Measurements from ENCODE around the gene DNAH1.

The DNAH1 gene

DNA sequence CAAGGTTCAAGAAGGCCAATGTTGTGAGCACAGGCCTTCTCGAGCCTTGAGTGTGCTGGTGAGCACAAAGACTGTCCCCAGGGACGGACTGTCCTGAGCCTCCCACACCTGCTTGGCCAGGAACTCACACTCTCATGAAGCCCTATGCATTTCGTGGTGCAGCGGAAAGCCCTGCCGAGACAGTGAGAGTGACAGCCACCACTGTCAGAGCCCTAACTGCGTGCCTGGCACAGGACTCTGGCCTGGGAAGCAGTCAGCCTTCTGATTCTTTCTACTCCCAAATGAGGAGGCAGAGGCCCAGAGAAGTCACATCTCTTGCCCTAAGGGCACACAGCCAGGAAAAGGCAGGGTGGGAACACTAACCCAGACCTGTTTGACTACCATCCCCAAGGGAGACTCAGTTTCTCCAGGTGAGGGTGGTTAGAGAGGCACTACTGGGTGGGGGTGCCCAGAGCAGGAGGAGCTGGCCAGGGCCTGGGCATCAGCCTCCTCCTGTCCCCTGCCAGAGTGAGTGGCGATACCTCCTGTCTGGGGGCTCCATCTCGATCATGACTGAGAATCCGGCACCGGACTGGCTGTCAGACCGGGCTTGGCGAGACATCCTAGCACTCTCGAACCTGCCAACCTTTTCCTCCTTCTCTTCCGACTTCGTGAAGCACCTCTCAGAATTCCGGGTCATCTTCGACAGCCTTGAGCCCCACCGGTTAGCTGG lies 78.0 kb downstream of the DNAH1 start:
- no peak for DNase-seq

DNA sequence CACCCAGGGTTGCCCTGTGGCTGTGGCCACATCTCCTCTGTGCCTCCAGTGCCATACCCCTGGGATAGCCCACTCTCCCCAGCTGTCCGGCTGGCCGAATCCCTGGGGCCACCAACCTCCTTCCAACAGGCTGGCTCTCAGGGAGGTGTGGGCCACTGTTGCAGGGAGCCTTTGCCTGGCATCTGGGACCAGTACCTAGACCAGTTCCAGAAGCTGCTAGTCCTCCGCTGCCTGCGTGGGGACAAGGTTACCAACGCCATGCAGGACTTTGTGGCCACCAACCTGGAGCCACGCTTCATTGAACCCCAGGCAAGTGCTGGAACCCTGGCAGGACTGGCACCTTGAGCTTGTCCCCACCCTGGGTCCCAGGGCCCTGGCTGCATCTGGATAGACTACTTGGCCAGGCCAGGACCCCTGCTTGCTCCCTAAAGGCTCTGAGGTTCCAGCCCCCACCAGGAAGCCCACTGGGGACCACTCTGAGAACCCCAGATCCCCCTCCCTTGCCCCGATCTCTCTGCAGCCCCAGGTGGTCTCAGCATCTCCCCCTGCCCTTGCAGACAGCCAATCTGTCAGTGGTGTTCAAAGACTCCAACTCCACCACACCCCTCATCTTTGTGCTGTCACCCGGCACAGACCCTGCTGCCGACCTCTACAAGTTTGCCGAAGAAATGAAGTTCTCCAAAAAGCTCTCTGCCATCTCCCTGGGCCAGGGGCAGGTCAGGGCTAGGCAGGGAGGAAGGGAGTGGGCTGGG lies 78.8 kb downstream of the DNAH1 start:
- DNase-seq, result no peak

DNA sequence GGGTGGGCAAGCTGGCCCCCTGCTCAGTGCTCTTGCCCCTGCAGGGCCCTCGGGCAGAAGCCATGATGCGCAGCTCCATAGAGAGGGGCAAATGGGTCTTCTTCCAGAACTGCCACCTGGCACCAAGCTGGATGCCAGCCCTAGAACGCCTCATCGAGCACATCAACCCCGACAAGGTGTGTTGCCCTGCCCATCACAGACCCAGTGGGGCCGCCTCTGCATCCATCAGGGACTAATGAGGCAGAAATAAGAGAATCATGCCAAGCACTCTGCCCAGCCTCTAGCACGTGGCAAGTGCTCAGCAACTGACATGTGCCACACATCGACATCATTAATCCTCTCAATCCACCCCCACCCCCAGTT lies 79.4 kb downstream of the DNAH1 start:
- DNase-seq, result no peak

DNA sequence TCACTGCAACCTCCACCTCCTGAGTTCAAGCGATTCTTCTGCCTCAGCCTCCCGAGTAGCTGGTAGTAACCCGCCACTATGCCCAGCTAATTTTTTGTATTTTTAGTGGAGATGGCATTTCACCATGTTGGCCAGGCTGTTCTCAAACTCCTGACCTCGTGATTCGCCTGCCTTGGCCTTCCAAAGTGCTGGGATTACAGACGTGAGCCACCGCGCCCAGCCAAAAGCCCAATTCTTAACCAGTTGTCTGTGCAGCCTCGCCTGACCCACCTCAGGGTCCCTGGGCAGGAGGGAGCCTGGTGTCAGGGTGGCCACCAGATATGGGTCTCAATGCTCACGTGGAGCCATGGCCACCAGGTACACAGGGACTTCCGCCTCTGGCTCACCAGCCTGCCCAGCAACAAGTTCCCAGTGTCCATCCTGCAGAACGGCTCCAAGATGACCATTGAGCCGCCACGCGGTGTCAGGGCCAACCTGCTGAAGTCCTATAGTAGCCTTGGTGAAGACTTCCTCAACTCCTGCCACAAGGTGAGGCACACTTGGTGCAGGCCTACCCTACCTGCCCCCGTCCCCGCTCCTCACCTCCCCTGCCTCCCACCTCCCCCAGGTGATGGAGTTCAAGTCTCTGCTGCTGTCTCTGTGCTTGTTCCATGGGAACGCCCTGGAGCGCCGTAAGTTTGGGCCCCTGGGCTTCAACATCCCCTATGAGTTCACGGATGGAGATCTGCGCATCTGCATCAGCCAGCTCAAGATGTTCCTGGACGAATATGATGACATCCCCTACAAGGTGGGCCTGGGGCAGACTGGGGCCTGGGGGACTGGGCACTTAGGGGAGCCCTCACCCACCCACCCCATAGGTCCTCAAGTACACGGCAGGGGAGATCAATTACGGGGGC lies 80.1 kb downstream of the DNAH1 start:
- DNase-seq, result no peak

DNA sequence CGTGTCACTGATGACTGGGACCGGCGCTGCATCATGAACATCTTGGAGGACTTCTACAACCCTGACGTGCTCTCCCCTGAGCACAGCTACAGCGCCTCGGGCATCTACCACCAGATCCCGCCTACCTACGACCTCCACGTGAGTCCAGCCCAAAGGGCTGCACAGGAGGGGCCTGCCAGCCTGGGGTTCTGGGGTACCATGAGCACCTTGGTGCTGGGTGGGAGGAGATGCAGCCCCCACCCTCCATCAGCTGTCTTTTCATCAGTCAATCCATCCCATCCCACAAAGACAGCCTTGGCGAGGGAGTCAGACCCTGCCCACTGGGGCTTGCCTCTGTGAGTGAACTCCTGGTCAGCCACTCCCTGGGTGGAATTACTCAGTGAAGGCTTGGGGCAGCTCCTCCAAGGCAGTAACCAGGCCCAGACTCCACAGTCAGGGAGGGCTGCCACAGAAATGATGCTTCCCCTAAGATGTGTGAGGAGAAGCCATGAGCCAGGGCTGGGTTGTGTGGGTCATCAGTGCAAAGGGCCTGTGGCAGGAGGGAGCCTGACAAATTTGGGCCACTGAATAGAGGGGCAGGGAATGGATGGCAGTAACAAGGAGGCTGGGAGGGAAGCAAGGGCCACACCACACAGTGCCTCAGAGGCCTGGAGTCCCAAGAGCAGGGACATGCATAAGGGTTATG lies 80.9 kb downstream of the DNAH1 start:
- DNase-seq, result no peak

DNA sequence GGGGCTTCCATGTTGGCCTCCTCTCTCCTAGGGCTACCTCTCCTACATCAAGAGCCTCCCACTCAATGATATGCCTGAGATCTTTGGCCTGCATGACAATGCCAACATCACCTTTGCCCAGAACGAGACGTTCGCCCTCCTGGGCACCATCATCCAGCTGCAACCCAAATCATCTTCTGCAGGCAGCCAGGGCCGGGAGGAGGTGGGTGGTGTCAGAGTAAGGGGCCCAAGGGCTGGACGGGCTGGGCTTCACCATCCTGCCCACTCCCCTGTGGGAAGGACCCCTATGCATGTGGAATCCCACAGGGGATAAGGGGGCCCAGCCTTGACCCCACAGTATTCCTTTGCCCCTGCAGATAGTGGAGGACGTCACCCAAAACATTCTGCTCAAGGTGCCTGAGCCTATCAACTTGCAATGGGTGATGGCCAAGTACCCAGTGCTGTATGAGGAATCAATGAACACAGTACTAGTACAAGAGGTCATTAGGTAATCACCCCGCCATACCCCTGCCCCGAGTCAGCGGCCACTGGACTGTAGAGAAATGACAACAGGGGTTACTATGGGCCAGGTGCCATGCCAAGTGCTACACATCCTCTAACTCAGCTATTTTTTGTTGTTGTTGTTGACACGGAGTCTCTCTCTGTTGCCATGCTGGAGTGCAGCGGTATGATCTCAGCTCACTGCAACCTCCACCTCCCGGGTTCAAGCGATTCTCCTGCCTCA lies 81.7 kb downstream of the DNAH1 start:
- no peak for DNase-seq

DNA sequence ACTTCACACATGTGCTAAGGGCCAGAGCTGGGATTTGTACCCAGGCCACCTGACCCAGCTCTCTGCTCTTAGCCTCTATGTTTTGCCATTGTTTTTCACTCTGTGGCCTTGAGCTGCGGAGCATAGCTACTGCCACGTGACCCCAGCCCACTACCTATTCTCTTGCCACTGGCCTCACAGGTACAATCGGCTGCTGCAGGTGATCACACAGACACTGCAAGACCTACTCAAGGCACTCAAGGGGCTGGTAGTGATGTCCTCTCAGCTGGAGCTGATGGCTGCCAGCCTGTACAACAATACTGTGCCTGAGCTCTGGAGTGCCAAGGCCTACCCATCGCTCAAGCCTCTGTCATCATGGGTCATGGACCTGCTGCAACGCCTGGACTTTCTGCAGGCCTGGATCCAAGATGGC lies 82.6 kb downstream of the DNAH1 start:
- no peak for DNase-seq

GRCh38 chr3:52399131-52399530 lies 83.0 kb downstream of the DNAH1 start:
- no peak for DNase-seq

DNA sequence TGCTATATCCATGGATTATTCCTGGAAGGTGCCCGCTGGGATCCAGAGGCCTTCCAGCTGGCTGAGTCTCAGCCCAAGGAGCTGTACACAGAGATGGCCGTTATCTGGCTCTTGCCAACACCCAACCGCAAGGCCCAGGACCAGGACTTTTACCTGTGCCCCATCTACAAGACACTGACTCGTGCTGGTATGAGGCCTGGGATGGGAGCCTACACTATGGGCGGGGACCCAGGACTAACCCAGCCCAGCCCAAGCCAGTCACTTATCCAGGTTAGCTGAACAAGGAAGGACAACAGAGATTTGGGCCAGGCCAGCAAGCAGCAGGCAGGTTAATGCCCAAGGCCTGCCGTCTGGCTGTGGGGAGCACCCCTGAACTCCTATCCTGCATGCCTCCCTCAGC lies 83.5 kb downstream of the DNAH1 start:
- DNase-seq, result no peak

GRCh38 chr3:52400275-52400793 lies 84.2 kb downstream of the DNAH1 start:
- DNase-seq, result peak; percentile 19

GRCh38 chr3:52401021-52401420 lies 84.9 kb downstream of the DNAH1 start:
- no peak for DNase-seq

GRCh38 chr3:52401551-52401950 lies 85.4 kb downstream of the DNAH1 start:
- peak; percentile 15 for DNase-seq

GRCh38 chr3:52402101-52402521 lies 86.0 kb downstream of the DNAH1 start:
- no peak for DNase-seq

DNA sequence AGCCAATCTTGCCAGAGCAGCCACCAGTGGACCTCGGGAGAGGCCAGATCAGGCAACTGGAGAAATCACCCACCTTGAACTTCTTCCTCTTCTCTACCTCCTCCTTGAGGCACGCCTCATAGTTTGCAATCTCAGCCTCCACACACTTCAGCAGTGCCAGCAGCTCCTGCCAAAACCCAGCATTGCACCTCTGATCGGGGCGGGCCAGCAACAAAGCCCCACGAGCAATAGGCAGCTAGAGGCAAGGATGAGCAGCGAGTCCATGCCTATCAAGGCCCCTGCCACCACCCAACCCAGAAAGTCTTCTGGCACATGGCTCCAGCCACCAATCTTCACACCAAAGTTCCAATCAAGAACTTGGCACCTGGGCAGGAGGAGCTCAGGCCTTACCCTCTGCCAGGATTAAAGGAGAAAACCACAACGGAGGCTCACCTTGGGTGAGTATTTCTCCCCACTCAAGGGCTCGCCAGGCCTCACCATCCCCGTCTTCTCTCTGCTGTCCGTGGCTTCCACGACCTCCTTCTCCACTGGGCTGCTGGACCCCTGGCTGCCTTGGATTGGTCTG lies 86.7 kb downstream of the DNAH1 start:
- peak; percentile 15 for DNase-seq

DNA sequence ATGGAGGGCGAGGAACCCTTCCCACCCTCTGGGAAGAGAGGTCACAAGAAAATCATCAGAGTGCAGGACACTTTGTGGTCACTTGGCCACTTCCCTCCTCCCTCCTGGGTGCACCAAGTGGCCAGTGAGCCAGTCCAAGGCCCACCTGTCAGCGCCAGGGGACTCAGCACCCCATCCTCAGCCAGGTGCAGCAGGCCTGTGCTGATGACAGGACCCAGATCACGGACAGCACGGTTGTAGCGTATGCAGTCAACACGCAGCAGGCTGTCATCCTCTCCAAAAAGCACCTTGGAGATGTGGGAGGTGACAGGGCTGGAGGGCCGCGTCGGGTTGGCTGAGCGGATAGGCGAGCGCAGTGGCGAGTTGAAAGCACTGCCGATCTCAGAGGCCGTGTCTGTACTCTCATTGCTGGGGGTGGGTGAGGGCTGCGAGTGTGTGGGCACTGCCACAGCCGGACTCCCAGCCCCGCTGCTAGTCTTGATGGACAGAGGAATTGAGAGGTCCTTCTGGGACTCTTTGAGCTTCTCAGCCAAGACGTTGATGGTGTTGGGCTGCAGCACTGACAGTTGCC lies 87.2 kb downstream of the DNAH1 start:
- peak; percentile 15 for DNase-seq

DNA sequence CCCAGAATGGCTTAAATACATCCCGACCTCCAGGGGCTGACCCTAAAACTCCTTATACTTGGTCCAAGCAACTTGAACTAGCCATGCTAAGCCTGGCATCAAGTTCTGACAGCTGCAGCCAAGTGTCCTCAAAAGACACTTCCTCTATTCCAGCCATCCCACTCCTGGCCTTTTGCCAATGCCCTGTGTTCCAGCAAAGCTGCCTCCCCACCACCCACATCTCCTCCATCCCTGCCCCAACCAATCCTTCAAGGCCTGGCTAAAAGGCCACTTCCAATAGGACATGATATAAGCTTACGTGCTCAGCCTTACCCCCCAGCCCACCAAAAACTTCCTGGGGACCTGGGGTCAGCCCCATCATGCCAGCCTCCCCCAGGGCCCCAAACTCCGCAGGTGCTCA lies 87.8 kb downstream of the DNAH1 start:
- no peak for DNase-seq

DNA sequence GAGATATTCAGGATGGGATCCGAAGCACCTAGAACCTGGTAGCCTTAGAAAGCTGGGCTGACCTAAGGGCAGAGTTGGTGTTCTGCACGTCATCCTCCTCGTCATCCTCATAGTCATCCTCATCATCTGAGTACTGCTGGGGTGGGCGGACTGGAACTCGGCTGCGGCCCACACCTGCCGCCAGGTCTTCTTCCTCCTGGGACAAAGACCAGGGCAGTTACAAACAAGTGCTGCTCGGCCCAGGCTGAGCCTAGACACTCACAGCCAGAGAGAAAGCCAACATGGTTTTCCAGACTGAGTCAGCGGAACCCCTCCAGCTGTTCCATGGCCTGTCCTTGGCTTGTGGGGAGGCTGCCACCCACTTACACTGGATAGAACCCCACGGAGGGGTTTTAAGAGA lies 88.3 kb downstream of the DNAH1 start:
- no peak for DNase-seq

- DNase-seq, result no peak
These were observed 88.9 kb downstream of the DNAH1 start for GRCh38 chr3:52405066-52405465.

DNA sequence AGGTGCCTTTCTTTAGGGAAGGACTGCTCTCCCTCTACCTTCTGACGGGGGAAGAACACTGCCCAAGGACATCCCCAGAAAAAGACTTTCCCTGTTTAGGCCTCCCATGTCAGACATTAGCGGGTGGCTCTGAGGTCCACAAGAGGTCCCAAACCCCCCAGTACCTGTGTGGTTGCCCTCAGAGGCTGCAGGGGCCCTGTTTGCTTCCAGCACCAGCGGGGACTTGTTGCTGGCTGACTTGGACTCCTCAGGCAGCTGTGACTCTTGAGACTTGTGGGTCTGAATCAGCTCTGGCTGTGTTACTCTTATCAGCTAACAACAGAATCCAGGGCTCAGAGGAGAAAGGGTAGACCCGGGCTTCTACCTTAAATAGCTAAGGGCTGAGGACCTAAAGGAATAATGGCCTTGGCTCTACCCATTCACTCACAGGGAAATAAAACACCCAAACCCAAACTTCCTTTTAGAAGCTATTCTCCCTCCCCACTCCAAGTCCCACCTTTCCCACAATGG lies 89.5 kb downstream of the DNAH1 start:
- peak; percentile 11 for DNase-seq

- DNase-seq, result no peak
These were observed 90.1 kb downstream of the DNAH1 start for GRCh38 chr3:52406231-52406661.
